SHP77 (cell line): ENCODE measurements around the gene SMOC2.
"Not testable (repeated sequence)": the region's sequence is repeated elsewhere in the genome, so short reads cannot be mapped to it uniquely, and the experiment has no call there.

Source experiments
- DNase-seq, 2 experiments: peaks; one replicate each; lab custom pipeline; 2025; lab: John Stamatoyannopoulos, UW

SMOC2 gene

DNA sequence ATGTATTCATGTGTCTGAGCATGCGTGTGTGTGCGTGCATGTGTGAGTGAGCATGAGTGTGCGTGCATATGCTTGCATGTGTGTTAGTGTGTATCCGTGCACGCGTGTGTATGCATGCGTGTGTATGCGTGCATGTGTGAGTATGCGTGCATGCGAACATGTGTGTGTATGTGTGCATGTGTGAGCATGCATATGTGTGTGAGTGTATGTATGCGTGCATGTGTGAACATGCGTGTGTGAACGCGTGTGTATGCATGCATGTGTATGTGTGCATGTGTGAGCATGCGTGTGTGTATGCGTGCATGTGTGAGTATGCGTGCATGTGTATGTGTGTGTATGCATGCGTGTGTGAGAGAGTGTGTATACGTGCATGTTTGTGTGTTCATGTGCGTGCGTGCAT lies 77.9 kb downstream of the SMOC2 start:
- DNase-seq: no peak

DNA sequence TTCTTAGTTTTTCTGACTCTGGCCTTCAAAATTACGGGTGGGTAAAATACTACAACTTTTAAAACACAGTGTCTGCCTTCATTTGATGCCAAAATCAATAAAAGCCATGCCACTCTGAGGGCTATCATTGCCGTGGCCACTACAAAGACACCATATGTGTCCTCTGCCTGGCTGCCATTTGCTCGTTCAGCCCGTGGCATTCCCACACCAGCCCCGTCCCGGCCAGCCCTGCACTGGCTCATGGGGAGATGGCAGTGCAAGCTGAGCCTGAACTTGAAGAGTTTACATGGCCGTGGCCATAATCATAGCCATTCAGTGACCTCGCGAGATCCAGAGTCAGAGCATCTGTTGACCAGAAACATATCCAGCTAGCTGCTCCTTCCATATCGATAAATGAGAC lies 79.2 kb downstream of the SMOC2 start:
- no peak for DNase-seq

DNA sequence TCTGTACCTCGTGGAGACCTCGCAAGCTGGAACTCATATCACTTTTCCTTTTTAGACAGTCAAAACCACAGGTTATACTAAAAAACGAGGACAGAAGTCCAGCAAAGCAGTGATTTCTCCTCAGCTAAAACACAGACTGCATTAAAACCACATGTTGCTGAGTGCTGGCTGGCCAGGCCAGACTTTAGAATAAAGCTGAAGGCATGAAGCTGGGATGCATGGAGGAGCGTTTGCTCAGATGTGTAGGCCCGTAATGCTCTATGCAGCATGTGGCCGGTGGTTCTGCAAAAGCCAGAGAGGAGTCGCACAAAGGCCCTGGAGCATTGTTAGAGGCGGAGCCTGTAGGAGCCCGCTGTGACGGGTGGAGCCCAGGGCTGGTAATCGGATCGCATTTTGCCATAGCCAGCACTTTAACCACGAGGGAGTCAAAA lies 83.6 kb downstream of the SMOC2 start:
- DNase-seq: no peak

DNA sequence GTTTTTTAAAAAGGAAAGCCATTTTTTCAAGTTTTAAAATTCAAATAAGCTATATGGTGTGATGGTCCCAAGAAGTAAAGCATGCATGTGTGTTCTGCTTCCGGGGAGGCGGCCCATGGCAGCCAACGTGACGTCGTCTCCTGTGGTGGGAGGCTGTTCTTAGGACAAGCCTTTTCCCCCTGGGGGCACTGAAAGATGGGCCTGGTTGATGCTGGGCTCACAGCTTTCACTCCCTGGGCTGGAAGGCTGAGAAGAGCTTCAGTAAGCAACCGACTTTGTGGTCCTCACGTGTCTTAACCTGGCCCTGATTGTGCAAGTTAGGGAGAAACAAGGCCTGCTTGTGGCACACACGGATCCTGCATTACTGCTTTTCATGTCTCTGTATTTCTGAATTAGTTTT lies 84.1 kb downstream of the SMOC2 start:
- DNase-seq: no peak

DNA sequence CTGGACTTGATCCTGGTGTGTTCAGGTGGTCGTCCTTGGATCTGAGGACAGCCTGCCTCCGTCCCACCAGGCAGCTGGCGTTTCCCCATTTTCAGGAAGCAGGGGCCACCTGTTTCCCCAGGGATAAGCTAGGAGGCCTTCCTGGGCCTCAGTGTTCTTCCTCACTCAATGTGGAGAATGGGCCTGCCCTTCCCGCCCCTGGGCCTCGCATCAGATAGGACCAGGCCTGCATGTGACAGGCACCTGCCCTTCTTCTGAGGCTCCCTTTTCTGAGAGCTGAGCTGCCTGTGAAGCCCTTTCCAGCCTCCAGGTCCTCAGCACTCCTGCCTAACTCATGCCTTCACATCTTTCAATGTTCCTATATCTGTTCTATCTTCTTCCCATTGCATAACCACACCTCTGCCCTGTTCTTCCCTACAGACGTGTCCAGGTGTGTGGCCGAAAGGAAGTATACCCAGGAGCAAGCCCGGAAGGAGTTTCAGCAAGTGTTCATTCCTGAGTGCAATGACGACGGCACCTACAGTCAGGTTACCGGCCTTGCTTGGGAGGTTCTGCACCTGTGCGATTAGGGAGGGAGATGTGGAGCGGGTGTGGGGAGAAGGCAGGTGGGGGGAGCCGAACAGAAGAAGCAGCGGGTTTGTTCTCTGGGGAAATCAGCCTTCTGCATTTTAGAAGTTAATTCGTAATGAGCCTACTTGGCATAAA lies 85.1 kb downstream of the SMOC2 start:
- DNase-seq: no peak

DNA sequence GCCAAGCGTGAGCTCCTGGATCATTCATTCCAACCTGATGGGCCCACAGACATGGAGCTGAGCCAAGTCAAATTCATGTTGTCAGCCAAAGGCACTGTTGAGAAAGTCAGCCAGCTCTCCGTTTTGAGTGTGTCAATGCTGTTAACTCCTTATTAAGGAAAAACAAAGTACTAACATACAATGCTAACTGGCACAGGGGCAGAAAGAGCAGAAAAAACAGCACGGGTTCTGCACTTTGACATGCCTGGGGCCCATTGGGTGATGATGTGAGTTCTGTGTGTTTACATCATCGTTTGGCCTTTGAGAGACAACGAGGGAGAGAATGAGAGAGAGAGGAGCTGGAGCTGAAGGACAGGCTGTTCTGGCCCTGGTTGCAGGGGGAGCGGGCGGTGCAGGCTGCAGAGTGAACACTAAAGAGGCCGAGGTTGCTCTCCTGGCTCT lies 85.9 kb downstream of the SMOC2 start:
- DNase-seq: peak in 1 of 2 experiments; percentile 50

DNA sequence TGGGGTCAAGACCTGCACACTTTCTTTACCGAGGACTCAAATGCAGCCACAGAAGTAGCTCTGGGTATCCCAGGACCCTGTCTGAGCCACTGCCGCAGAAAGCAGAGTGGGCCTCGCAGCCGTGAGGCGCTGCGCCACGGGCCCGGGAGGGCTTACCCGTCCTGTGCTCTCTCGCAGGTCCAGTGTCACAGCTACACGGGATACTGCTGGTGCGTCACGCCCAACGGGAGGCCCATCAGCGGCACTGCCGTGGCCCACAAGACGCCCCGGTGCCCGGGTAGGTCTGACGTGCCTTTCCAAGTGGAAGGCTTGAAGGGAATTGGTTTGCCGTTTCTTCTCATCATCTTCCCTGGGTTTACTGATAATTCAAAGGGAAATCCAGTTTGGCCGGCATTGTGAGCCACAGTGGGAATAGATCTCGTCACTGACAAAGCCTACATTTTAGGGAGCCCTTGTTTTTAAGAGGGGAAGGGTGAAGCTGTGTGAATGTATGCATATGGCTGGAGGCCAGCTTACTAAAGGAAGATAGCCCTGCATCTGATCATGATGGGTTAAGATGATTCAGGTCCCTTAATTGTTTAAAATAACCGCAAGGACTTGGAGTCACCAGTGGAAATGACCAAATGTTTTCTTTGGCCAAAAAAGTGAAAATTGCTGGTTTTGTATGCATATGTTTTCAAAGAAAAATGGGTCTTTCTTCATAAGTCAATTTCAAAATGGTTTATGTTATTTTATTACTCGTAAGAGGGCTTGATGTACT lies 86.6 kb downstream of the SMOC2 start:
- no peak for DNase-seq

DNA sequence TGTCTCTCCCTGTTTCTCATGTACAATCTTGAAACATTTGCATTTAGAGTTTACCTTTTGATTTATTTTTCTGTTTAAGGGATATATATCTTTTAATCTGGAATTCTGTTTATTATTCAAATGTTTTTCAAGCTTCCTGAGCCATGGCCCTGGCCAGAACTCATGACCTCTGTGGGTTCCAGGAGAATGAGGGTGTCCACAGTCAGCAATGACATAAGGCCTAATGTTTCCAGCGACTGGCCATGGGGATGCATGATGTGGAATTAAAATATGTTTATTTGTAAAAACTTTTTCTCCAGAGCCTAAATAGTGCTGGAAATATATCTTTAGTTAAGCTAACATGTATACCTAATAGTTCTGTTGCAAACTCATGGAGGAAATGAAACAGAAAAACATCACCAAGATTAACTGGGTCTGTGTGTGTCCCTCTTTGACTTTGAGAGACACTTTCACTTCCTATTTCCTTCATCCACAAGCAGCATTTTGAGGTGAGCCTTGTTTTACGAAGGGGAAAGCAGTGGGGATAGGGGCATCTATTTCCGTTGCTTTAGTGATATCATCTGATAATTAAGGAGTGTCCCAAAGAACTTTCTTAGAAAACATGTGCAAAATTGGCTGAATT lies 87.6 kb downstream of the SMOC2 start:
- no peak for DNase-seq

DNA sequence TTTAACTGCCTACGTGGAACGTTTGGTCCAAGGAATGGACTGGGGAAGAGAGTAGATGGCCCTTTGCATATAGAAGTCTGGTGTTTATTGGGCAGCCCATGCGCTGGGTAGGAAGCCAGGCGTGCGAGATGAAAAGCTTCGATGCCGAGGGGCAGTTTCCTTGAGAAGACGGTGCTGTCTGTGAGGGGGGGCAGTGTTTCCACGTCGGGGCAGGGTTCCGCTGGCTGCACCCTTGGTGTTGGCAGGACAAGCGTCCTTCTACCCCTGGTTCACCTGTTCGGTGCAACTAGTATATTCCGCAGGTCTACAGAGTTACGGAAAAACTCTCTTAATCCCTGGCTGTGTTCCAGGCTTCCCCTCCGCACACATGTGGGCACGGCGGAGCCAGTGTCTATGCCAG lies 88.2 kb downstream of the SMOC2 start:
- no peak for DNase-seq

DNA sequence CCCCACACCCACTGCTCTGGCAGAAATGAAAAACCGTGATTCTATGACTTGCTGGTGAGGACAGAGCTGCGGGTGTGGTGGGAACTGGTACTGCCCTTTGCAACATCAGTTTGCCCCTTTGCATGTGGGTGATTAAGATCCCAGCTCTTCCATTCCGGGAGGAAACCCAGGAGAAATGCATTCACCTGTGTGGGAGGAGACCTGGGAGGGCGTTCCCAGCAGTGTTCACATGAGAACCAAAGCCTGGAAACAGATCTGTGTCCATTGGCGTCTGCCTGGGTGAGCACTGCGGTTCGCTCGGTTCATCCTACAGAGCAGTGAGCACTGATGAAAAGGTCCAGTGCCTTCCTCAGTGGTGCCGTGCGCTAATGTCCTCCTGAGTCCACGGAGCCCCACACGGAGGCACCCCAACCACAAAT lies 89.7 kb downstream of the SMOC2 start:
- no peak for DNase-seq

DNA sequence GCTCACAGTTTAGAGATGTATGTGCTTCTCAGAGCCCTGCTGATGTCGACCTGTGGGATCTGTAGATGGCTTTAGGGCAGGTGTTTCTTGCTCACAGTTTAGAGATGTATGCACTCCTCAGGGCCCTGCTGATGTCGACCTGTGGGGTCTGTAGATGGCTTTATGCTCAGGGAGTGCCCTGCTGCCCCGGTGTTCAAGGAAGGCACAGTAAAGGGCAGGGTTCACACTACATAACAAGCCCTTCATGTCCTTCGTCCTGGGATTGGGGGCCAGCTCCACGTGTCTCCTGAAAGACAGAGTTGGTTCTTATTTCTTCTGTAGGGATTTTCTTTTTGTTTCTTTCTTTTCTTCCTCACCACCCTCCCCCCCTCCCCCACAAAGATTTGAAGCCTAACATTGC lies 91.1 kb downstream of the SMOC2 start:
- no peak for DNase-seq

DNA sequence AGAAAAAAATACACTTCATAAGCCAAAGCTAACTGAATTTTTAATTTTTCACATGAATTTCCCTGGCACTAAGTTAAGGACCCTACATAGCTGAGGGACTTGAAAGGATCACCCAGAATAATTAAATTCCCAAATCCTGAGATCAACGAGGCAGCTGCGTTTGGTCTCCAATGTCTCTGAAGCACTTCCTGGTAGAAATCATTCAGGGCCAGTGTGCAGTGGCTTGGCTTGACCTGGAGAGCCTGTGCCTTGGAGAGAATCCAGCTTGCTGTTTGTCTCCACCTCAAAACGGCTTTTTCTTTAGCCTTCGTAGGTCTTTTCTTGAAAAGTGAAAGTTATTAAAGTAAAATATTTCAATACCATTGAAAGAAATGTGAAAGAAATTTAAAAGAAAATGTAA lies 92.4 kb downstream of the SMOC2 start:
- DNase-seq: peak; percentile 20 to 25

DNA sequence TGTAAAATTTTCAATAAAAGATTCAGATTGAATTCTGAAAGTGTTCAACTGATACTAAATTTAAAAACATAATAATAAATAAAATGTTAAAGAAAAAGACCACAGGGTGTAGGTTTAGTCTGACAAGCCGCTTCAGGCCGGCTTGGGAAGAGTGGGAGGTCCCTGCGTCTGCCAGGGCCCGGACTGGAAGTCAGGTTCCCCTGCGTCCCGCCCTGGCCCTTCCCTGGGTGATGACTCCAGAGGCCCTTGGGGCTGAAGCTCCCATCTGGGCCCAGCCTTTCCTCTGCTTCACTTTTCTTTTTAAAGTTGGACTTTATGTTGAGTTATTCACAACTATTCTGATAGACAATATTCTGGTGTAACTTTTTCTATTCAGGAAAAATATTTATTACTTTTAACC lies 93.3 kb downstream of the SMOC2 start:
- DNase-seq: no peak

DNA sequence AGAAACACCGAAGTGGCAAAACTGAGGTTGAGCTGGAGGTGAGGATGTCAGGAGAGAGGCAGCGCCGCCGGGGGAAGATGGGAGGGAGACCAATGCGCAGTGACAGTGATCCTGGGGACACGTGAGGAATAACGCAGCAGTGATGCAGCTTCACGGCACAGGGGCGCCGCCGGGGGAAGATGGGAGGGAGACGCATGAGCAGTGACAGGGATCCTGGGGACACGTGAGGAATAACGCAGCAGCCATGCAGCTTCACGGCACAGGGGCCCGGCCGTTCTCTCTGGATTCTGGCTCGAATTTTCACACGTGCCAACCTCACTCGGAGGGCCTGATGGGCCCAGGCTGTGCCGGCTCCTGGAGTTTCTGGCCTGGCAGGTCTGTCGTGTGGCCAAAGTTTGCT lies 94.7 kb downstream of the SMOC2 start:
- no peak for DNase-seq

DNA sequence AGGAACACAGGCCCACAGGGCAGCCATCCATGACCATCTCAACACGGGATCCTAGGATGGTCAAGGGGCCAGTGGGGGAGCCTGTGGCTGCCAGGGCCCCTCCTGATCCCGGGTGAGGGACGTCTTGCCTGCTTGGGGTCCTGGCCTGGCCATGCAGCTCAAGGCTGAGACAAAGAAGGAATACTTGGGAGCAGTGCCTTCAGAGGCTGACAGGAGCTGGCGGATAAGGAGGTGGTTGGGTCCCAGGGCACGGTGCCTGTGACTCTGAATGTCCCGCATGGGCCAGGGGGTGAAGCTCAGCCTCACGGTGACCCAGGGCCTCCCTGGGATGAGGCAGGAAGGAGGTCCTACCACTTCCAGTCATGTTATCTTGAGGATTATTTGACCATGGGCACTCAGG lies 95.2 kb downstream of the SMOC2 start:
- no peak for DNase-seq

DNA sequence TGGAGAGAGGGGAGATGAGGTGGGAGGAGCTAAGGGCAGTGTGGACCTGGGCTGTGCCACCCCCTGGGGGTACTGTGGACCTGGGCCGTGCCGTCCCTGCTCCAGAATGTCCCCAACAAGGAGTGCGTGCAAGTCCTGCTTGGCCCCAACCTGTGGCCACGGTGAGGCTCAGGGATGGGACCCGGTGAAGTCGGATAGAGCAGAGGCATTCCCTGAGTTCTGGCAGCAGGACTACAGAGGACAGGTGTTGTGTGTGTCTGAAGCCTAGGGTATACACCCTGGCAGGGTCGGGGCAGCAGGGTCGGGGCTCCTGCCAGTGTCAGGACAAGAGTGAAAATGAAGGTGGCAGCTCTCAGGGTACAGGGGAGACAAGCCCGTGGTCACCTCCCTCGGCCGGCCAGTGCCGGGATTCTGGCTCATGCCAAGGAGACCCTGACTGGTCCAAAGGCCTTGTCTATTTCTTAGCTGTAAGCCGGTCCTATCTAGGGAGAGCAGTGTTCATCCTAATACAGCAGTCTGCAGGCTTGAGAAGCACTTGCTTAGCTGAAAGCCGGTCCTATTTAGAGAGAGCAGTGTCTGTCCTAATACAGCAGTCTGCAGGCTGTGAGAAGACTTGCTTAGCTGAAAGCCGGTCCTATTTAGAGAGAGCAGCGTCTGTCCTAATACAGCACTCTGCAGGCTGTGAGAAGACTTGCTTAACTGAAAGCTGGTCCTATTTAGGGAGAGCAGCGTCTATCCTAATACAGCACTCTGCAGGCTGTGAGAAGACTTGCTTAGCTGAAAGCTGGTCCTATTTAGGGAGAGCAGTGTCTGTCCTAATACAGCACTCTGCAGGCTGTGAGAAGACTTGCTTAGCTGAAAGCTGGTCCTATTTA lies 95.9 kb downstream of the SMOC2 start:
- DNase-seq: no peak

DNA sequence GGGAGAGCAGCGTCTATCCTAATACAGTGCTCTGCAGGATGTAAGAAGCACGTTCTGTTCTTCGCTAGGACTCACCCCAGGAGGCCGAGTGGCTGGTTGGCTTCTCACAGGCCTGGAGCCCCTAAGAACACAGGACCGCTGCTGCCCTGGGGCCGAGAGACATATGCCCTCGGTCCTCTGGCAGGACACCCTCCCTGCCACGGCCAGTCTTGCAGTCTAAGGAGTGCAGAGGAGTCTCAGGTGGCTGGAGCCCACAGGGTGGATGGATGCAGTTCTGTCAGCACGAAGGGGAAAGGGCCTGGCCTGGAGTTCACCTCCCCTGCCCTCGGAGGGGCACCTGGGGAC lies 96.5 kb downstream of the SMOC2 start:
- no peak for DNase-seq

DNA sequence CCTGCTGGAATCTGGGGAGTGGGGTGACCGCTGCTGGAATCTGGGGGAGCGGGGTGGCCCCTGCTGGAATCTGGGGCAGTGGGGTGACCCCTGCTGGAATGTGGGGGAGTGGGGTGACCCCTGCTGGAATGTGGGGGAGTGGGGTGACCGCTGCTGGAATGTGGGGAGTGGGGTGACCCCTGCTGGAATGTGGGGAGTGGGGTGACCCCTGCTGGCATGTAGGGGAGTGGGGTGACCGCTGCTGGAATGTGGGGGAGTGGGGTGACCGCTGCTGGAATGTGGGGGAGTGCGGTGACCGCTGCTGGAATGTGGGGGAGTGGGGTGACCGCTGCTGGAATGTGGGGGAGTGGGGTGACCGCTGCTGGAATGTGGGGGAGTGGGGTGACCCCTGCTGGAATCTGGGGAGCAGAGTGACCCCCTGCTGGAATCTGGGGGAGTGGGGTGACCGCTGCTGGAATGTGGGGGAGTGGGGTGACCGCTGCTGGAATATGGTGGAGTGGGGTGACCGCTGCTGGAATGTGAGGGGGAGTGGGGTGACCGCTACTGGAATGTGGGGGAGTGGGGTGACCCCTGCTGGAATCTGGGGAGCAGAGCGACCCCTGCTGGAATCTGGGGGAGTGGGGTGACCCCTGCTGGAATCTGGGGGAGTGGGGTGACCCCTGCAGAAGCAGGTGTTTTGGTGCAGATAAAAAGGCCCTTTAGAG lies 97.4 kb downstream of the SMOC2 start:
- DNase-seq: not testable (repeated sequence)

DNA sequence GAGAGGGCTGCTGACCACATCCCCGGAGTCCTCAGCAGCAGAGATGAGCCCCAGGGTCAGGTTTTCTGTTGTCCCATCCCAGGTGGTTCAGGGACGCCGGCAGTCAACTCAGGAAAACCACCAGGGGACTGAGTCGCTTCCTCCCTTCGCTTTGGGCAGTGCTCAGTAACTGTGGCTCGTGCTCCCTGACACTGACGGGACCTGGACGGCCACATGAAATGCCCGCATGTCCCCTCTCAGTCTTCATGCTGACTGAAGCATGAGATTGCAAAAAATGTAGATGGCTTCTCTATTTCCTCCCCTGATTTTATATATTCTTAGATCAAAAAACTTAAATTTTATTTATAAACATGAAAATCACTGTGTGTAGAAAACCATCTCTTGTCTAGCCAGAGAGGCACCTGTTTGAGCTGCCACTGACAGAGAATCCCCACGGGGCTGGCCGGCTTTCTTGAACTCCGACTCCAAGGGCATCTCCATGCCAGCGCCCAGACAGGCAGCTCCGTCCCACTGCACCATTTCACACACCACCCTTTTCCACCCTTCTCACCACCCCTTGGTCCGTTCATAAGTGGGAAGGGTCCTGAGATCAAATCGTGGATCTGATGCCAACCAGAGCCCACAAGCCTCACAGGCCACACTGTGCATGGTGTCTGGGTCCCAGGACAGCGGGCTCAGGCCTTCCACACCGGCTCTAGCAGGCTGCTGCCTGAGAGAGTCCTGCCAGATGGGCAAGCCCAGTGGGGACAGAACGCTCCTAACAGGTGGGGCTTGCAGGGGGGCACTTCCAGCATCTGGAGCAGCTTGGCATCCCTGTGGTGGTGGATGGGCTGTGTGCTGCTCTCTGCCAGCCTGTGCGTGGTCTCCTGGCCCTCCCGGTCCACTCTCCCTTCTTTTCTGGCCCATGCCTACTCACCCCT lies 98.2 kb downstream of the SMOC2 start:
- DNase-seq: no peak

DNA sequence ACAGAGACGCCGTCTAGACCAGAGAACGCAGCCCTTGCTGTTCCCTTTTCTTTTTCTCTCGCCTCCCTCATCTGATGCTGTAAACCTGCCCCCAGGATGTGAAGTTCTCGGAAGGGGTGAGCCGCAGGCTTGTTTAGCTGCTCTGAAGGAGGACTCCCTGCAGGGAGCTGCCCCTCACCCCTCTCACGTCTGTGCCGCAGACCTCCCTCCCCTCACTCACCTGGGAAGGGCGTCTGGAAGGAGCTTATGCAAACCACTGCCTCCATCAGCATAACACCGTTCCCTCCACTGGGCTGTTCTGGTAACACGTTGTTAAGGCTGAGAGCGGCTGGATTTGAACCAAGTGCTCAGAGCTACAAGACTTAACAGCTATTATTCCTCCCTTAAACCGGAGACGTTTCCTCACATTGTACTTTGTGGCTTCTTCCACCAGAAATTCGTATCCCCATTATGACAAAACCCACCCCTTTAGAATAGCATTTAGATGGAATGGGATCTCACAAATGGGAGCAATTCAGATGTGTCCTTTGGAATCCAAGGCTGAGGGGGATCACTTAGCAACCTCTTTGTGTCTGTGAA lies 99.8 kb downstream of the SMOC2 start:
- no peak for DNase-seq
